HFFc6 (cell line): ENCODE results near the gene RAB7A. TPM values are rescaled to one million over a fixed set of nuclear protein-coding genes. Genes with fewer than 3 reads are reported as not detected.

Experiments used
- DNase-seq: peaks from one replicate; pipeline ENCODE4 v3.0.0-alpha.2; 2018
- H3K27ac Mint-ChIP-seq: 2 replicates; pipeline ENCODE4 v1.8.0; 2020; ENCODE audit warnings: mild to moderate bottlenecking, mixed read lengths
- H3K27me3 Mint-ChIP-seq: 2 replicates; pipeline ENCODE4 v1.8.0; 2021; ENCODE audit warnings: mild to moderate bottlenecking, moderate library complexity, mixed read lengths; ENCODE audit not compliant: insufficient read depth
- H3K36me3 Mint-ChIP-seq: 2 replicates; pipeline ENCODE4 v1.8.0; 2021; ENCODE audit warnings: low read depth, mixed read lengths
- H3K4me1 Mint-ChIP-seq: 2 replicates; pipeline ENCODE4 v1.8.0; 2020; ENCODE audit warnings: low read depth, mixed read lengths
- H3K4me3 Mint-ChIP-seq: 2 replicates; pipeline ENCODE4 v1.8.0; 2020; ENCODE audit warnings: mild to moderate bottlenecking, moderate library complexity, mixed read lengths
- H3K9me3 Mint-ChIP-seq: 2 replicates; pipeline ENCODE4 v1.8.0; 2020; ENCODE audit warnings: mild to moderate bottlenecking, mixed read lengths
- total RNA-seq, 6 experiments: library from RNA; stranded (reverse); fragmentation: NEBNext Ultra II Directional; extraction: Animal tissue kit (Norgen Biotek cat#: 25700); gene quantifications; 2 replicates in 1 of 6; 3 replicates in 5 of 6; pipeline ENCODE4 v1.2.3, GENCODE V29; 2021
- TF ChIP-seq, protein P1 (sequence below): fragments of 200-600 bp; sonication (generic); IDR thresholded peaks from 2 replicates; pipeline ENCODE4 v1.5.0; 2021; ENCODE audit warnings: antibody characterized with exemption, mild to moderate bottlenecking

The RAB7A gene
- total RNA-seq, 6 experiments from 2014 or later, result 311 to 355 (median 323) TPM

DNA sequence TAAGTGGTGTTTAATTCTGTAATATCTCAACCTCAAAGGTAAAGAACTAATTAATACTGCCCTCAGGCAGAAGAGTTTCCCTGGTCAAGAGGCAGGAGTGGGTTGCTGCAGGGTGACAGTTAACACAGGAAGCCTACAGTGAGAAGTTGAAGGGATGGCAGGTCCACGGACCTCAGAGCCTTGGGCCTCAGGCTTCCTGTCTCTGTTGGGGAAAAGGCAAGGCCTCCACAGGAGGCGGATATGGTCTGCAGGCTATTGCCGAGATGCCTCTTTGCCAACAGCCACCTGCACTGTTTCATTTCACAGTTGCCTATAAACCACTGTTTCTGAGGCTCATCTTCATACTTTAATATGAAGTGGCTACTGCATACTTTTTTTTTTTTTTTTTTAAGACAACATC is 42.0 kb upstream of the RAB7A start:
- Mint-ChIP-seq H3K27me3 (no peaks in the 10 kb centered on the region), H3K27ac (no peak overlapping the region), H3K4me1 (peaks cover 11% of the 10 kb centered on the region), H3K36me3 (0 out of 2 replicates have a peak, but pooled peaks cover 4% of the 10 kb centered on the region), H3K4me3 (no peak overlapping the region), H3K9me3 (no peaks in the 10 kb centered on the region)
- DNase-seq, result no peak
- TF ChIP-seq, protein P1, sequence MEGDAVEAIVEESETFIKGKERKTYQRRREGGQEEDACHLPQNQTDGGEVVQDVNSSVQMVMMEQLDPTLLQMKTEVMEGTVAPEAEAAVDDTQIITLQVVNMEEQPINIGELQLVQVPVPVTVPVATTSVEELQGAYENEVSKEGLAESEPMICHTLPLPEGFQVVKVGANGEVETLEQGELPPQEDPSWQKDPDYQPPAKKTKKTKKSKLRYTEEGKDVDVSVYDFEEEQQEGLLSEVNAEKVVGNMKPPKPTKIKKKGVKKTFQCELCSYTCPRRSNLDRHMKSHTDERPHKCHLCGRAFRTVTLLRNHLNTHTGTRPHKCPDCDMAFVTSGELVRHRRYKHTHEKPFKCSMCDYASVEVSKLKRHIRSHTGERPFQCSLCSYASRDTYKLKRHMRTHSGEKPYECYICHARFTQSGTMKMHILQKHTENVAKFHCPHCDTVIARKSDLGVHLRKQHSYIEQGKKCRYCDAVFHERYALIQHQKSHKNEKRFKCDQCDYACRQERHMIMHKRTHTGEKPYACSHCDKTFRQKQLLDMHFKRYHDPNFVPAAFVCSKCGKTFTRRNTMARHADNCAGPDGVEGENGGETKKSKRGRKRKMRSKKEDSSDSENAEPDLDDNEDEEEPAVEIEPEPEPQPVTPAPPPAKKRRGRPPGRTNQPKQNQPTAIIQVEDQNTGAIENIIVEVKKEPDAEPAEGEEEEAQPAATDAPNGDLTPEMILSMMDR, result no peak

DNA sequence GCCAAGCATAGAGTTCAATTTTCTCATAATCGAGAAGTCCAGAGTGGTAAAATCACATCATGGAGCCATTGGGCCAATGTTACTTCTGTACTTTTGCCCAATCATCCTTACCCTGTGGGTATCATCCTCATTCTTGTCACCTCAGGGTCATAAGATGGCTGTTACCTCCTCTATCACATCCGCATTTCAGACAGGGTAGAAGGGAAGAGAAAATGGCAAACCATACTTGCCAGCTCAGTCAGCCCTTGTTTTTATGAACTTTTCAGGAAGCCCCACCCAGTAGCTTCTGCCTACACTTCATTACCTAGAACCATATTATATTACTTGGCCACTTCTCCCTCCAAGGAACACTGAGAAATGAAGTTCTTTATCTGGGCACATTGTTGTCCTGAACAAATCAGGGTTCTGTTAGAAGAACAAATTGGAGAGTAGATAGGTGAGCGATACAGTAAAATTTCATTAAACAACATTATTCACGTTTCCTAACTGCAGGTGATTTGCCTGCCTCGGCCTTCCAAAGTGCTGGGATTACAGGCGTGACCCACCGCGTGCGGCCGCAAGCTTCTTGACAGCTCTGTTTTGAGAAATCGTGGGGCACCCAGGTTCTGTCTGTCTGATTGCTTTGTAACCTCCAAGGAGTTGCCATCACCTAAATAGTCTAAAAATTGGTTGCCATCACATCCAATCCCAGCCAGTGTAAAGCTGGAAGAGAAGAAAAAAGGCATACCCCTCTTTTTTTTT is 40.8 kb upstream of the RAB7A start:
- H3K9me3 Mint-ChIP-seq, result no peaks in the 10 kb centered on the region
- H3K36me3 Mint-ChIP-seq, result 0 out of 2 replicates have a peak, but pooled peaks cover 4% of the 10 kb centered on the region
- peaks cover 4% of the 10 kb centered on the region; the same call in 1 of the 2 replicates for H3K27me3 Mint-ChIP-seq
- H3K4me1 Mint-ChIP-seq, result peaks cover 7% of the 10 kb centered on the region
- no peak overlapping the region for H3K27ac Mint-ChIP-seq
- H3K4me3 Mint-ChIP-seq, result no peak overlapping the region
- TF ChIP-seq, protein P1, result no peak
- no peak for DNase-seq

GRCh38 chr3:128686465-128686864 is 39.5 kb upstream of the RAB7A start:
- Mint-ChIP-seq H3K27me3 (peaks cover 7% of the 10 kb centered on the region; the same call in 1 of the 2 replicates), H3K9me3 (no peaks in the 10 kb centered on the region), H3K27ac (no peak overlapping the region), H3K4me1 (peaks cover 3% of the 10 kb centered on the region), H3K4me3 (no peak overlapping the region), H3K36me3 (0 out of 2 replicates have a peak, but pooled peaks cover under 1% of the 10 kb centered on the region)
- TF ChIP-seq, protein P1, result no peak
- DNase-seq, result no peak

GRCh38 chr3:128689060-128689459 is 36.9 kb upstream of the RAB7A start:
- Mint-ChIP-seq H3K4me1 (no peaks in the 10 kb centered on the region), H3K9me3 (no peaks in the 10 kb centered on the region), H3K36me3 (no peaks in the 10 kb centered on the region), H3K27ac (no peak overlapping the region), H3K4me3 (no peak overlapping the region), H3K27me3 (peaks cover 14% of the 10 kb centered on the region; the same call in 1 of the 2 replicates)
- DNase-seq, result no peak
- TF ChIP-seq, protein P1, result no peak

- H3K4me1 Mint-ChIP-seq, result no peaks in the 10 kb centered on the region
- no peak overlapping the region for H3K27ac Mint-ChIP-seq
- no peak overlapping the region for H3K4me3 Mint-ChIP-seq
- H3K9me3 Mint-ChIP-seq, result no peaks in the 10 kb centered on the region
- H3K27me3 Mint-ChIP-seq, result peaks cover 14% of the 10 kb centered on the region; the same call in 1 of the 2 replicates
- no peaks in the 10 kb centered on the region for H3K36me3 Mint-ChIP-seq
- TF ChIP-seq, protein P1, result no peak
- no peak for DNase-seq
Observed at GRCh38 chr3:128693696-128694095, 32.3 kb upstream of the RAB7A start.
